Activated CD8-positive, alpha-beta T cell treated with anti-CD3 and anti-CD28 coated beads for 36 hours (primary cell): ENCODE data around the gene MGMT. TPM values are rescaled to one million over a fixed set of nuclear protein-coding genes. Genes with fewer than 3 reads are reported as not detected.

Experiments used
- ATAC-seq: fragments of 200-7000 bp; cut with Tn5 transposase; one replicate; pipeline ENCODE4 v1.10.0; 2021; ENCODE audit warnings: mild to moderate bottlenecking, moderate library complexity
- CTCF ChIA-PET: fragments of 350-600 bp; sonication (Branson Sonifier 250); formaldehyde crosslinking; loops from one replicate; lab custom pipeline; 2021; ENCODE audit warnings: antibody characterized with exemption; lab: Charles Lee
- POLR2A ChIA-PET: fragments of 350-600 bp; sonication (Branson Sonifier 250); formaldehyde crosslinking; loops from one replicate; lab custom pipeline; 2021; ENCODE audit warnings: antibody characterized with exemption; lab: Charles Lee
- DNase-seq: peaks from one replicate; pipeline ENCODE4 v3.0.0-alpha.2; 2020
- H3K27ac Mint-ChIP-seq: one replicate; pipeline ENCODE4 v1.8.0; 2021; ENCODE audit warnings: mild to moderate bottlenecking, mixed read lengths
- H3K27me3 Mint-ChIP-seq: one replicate; pipeline ENCODE4 v1.8.0; 2021; ENCODE audit warnings: mixed read lengths
- H3K36me3 Mint-ChIP-seq: one replicate; pipeline ENCODE4 v1.8.0; 2021; ENCODE audit warnings: low read depth, mixed read lengths
- H3K4me1 Mint-ChIP-seq: one replicate; pipeline ENCODE4 v1.8.0; 2021; ENCODE audit warnings: low read depth, mixed read lengths
- H3K4me3 Mint-ChIP-seq: one replicate; pipeline ENCODE4 v1.8.0; 2021; ENCODE audit warnings: mild to moderate bottlenecking, moderate library complexity, mixed read lengths
- H3K9me3 Mint-ChIP-seq: one replicate; pipeline ENCODE4 v1.8.0; 2021; ENCODE audit warnings: mixed read lengths
- intact Hi-C: fragments of 100-400 bp; cut with micrococcal nuclease; formaldehyde crosslinking; loops from one replicate; pipeline ENCODE4 v1.10.0; 2022
- total RNA-seq, 2 experiments: library from RNA; stranded (reverse); gene quantifications; one replicate each; pipeline ENCODE4 v1.2.3, GENCODE V29; 2021
- TF ChIP-seq, protein P1 (sequence below): fragments of 200-600 bp; IDR thresholded peaks from one replicate; pipeline ENCODE4 v1.8.0; 2022; ENCODE audit warnings: antibody characterized with exemption, mild to moderate bottlenecking

MGMT gene
- total RNA-seq, 2 experiments from 2014 or later, result 16.2 to 17.0 TPM

DNA sequence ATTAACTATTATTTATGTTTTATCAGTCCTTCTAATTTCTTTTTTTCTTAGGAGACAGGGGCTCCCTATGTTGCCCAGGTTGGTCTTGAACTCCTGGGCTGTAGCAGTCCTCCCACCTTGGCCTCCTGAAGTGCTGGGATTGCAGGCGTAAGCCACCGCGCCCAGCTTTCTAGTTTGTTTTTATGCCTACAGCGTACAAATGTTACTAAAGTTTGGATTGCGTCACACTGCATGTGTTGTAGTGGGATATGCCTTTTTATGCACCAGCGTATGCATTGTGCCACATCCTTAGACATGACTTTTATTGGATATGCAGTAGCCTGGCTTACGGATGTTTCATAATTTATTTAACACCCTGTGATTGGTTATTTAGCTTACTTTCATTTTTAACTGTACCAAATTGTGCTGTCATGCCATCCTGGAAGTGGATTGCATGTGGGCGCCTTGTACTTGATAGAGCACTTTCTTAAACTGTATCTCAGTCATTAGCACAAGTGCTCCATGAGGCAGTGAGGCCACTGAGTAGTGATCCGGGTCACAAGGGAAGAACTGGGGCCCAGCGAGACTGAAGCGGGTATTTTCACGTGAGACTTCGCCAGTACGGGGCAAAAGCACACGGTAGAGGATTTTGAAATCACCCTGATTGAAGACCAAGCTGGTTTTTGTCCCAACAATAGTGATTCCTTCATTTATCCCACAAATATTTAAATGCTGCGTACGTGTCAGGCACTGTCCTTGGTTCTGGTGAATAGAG is 165.0 kb downstream of the MGMT start:
- Mint-ChIP-seq H3K9me3 (peaks cover 23% of the 10 kb centered on the region), H3K27me3 (no peaks in the 10 kb centered on the region), H3K4me1 (peaks cover 9% of the 10 kb centered on the region), H3K4me3 (no peak overlapping the region), H3K27ac (no peak overlapping the region), H3K36me3 (peaks cover 51% of the 10 kb centered on the region)
- no peak for DNase-seq
- ChIA-PET CTCF (no interaction called here), POLR2A (no interaction called here)
- intact Hi-C loops, result no loop called here
- TF ChIP-seq, protein P1, sequence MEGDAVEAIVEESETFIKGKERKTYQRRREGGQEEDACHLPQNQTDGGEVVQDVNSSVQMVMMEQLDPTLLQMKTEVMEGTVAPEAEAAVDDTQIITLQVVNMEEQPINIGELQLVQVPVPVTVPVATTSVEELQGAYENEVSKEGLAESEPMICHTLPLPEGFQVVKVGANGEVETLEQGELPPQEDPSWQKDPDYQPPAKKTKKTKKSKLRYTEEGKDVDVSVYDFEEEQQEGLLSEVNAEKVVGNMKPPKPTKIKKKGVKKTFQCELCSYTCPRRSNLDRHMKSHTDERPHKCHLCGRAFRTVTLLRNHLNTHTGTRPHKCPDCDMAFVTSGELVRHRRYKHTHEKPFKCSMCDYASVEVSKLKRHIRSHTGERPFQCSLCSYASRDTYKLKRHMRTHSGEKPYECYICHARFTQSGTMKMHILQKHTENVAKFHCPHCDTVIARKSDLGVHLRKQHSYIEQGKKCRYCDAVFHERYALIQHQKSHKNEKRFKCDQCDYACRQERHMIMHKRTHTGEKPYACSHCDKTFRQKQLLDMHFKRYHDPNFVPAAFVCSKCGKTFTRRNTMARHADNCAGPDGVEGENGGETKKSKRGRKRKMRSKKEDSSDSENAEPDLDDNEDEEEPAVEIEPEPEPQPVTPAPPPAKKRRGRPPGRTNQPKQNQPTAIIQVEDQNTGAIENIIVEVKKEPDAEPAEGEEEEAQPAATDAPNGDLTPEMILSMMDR, result no peak
- no peak for ATAC-seq

DNA sequence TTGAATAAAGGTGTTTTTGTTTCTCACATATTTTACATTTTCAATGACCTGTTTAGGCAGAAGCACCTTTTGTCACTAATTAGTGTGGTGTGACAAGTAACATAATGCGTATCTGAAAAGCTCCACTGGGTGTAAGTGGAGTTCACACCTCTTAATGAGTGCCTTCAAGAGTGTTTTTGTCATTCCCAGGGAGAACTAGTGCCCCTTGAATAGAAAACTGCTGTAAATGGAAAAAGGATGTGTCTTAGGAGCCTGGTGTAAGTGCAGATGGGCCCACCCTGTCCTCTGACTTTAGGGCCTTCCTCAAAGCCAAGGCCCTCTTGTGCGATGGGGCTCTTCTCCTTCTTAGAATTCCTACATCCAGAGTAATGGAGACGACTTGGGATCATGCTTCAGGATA is 170.0 kb downstream of the MGMT start:
- Mint-ChIP-seq H3K4me1 (peaks cover 2% of the 10 kb centered on the region), H3K36me3 (peaks cover 35% of the 10 kb centered on the region), H3K4me3 (no peak overlapping the region), H3K27ac (no peak overlapping the region), H3K9me3 (peaks cover 16% of the 10 kb centered on the region), H3K27me3 (no peaks in the 10 kb centered on the region)
- CTCF ChIA-PET, result no interaction called here
- TF ChIP-seq, protein P1, result no peak
- no peak for ATAC-seq
- POLR2A ChIA-PET, result no interaction called here
- no peak for DNase-seq
- intact Hi-C loops, result no loop called here

DNA sequence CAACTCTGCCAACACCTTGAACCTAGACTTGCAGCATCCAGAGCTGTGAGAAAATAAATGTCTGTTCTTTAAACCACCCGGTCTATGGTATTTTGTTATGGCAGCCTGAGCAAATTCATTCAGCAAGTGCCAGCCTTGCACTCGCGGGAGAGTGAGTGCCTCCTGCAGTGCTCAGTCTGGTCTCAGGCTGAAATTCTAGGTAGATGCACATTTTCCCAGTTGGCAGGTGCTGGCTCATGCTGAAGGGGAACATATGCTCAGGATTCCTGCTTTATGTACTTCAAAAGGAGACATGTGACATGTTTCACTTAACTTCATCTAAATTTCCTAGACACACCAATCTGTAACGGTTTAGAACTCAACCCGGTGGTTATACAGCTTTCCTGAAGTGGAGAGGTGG is 170.8 kb downstream of the MGMT start:
- peaks cover 29% of the 10 kb centered on the region for H3K36me3 Mint-ChIP-seq
- H3K27ac Mint-ChIP-seq, result no peak overlapping the region
- H3K27me3 Mint-ChIP-seq, result no peaks in the 10 kb centered on the region
- ChIA-PET POLR2A (interaction anchor here (0.6 kb wide), 1 partner anchor 78 kb away, joined by 3 read pairs; no protein-coding TSS in a partner anchor), CTCF (no interaction called here)
- ATAC-seq (no peak), DNase-seq (no peak)
- intact Hi-C loops, result no loop called here
- no peak overlapping the region for H3K4me3 Mint-ChIP-seq
- peaks cover 11% of the 10 kb centered on the region for H3K9me3 Mint-ChIP-seq
- TF ChIP-seq, protein P1, result no peak
- H3K4me1 Mint-ChIP-seq, result peaks cover 2% of the 10 kb centered on the region

DNA sequence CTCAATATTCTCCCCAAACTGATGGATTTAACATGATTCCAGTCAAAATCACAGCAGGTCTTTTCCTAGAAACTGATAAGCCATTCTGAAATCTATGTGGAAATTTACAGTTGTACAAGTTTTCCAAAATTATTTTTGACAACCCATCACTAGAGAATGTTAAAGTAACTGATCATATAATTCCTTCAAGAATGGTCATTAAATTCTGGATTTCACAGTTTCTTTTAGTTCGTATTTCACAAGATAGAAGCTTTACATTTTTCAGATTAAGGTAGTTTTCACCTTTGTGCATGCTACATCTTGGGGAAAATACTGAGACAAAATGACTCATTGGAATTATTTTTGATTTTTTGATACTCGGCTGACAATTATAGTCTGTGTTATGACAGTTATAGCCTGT is 174.3 kb downstream of the MGMT start:
- ChIA-PET CTCF (no interaction called here), POLR2A (no interaction called here)
- Mint-ChIP-seq H3K4me1 (peaks cover 1% of the 10 kb centered on the region), H3K27ac (no peak overlapping the region), H3K4me3 (no peak overlapping the region), H3K36me3 (peaks cover 17% of the 10 kb centered on the region), H3K9me3 (no peaks in the 10 kb centered on the region), H3K27me3 (no peaks in the 10 kb centered on the region)
- no peak for DNase-seq
- ATAC-seq, result no peak
- intact Hi-C loops, result no loop called here
- TF ChIP-seq, protein P1, result no peak

DNA sequence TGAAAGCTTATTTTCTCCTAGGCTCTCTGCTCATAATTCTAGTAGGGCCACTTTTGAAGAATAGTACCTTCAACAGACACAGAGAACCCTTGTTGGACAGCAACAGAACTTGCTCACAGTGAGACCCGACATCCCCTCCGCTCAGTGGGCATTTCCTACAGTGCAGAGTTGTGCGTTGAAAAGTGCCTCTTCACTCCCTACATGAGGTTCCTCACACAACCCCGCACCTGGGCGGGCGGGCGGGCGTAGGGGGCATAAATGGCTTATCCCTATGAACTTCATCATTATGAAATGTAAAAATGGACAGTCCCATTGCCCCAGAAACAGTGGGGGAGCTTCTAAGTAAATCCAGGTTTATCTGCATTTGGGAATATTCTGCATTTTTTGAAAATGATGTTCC is 174.9 kb downstream of the MGMT start:
- TF ChIP-seq, protein P1, result no peak
- Mint-ChIP-seq H3K4me1 (no peaks in the 10 kb centered on the region), H3K9me3 (no peaks in the 10 kb centered on the region), H3K4me3 (no peak overlapping the region), H3K27ac (no peak overlapping the region), H3K36me3 (peaks cover 15% of the 10 kb centered on the region), H3K27me3 (no peaks in the 10 kb centered on the region)
- CTCF ChIA-PET, result no interaction called here
- intact Hi-C loops, result no loop called here
- no peak for ATAC-seq
- POLR2A ChIA-PET, result no interaction called here
- no peak for DNase-seq
